ENCODE data around the gene CPXM2. TPM values are rescaled to one million over a fixed set of nuclear protein-coding genes. Genes with fewer than 3 reads are reported as not detected.

Gene CPXM2
- total RNA-seq, 2 experiments from 2014 or later, result not detected

Other genes starting within 250 kb of the CPXM2 start
- not detected for gene GPR26, start 225.5 kb downstream of the CPXM2 start, total RNA-seq
- gene CHST15, start 201.8 kb upstream of the CPXM2 start, total RNA-seq, result not detected

All from activated CD4-positive, alpha-beta T cell treated with anti-CD3 and anti-CD28 coated beads, Interleukin-2, amount 10 ng/mL, durations not matched to agents 7 days and 5 days (primary cell).